A204.1 (cell line): ENCODE results near the gene CYLD.

Source experiments
- FAIRE-seq: peaks from 2 replicates; lab custom pipeline; 2012; peaks lifted over from hg19 to GRCh38; lab: Jason Lieb, UNC

CYLD gene

GRCh38 chr16:50820225-50820624, 78.3 kb downstream of the CYLD start:
- FAIRE-seq: no peak

DNA sequence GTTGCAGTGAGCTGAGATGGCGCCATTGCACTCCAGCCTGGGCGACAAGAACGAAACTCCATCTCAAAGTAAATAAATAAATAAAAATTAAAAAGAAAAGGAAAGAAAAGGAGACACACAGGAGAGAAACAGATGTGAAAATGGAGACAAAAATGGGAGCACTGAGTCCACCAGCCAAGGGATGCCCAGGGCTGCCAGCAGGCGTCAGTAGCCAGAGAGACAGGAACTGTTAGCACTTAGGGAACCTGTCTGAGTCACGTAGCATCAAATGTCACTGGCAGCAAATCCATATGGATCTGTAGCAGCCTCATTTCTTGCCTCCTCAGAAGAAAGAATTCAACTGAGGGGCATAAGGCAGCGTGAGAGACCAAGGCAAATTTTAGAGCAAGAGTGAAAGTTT, 79.7 kb downstream of the CYLD start:
- FAIRE-seq: no peak

- FAIRE-seq: no peak
Measured at GRCh38 chr16:50822671-50823070, 80.8 kb downstream of the CYLD start.

- no peak for FAIRE-seq
Measured at GRCh38 chr16:50826797-50827316, 85.0 kb downstream of the CYLD start.

DNA sequence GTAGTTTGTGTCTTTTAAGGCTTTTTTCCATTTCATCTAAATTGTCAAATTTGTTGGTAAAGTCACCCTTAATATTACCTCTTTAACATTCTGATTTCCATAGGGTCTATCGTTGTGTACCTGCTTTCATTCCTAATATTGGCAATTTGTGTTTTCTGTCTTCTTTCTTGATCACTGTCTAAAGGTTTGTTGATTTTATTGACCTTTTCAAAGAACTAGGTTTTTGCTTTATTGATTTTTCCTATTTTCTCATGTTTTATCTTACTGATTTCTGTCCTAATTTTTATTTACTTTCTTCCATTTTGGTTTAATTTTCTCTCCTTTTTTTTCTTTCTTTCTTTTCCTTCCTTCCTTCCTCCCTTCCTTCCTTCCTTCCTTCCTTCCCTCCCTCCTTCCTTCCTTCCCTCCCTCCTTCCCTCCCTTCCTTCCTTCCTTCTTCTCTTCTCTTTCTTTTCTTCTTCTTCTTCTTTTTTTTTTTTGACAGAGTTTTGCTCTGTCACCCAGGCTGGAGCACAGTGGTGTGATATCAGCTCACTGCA, 86.3 kb downstream of the CYLD start:
- no peak for FAIRE-seq

GRCh38 chr16:50830698-50831097, 88.8 kb downstream of the CYLD start:
- FAIRE-seq: no peak

- FAIRE-seq: no peak
Measured at GRCh38 chr16:50831751-50832150, 89.9 kb downstream of the CYLD start.

DNA sequence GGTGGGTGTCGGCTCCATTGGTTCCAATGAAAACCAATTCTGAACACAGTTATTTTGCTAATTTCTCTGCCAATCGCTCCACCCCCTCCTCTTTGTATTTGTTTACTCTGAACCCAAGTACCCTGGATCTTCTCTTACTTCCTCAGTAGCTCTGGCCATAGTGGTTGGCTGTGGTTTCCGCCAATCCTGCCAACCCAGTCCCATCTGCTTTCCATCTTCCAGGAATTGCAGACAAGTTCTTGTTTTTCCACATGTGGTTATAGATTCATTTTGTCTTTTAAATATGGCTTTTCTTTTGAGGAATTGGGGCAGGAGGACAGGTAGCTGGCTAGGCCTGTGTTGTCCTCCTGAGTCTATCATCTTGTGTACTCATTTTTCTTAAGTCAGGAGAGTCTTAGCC, 92.0 kb downstream of the CYLD start:
- no peak for FAIRE-seq

GRCh38 chr16:50834701-50835100, 92.8 kb downstream of the CYLD start:
- no peak for FAIRE-seq

GRCh38 chr16:50835358-50836060, 93.6 kb downstream of the CYLD start:
- no peak for FAIRE-seq

- FAIRE-seq: no peak
Measured at GRCh38 chr16:50836121-50836621, 94.3 kb downstream of the CYLD start.

DNA sequence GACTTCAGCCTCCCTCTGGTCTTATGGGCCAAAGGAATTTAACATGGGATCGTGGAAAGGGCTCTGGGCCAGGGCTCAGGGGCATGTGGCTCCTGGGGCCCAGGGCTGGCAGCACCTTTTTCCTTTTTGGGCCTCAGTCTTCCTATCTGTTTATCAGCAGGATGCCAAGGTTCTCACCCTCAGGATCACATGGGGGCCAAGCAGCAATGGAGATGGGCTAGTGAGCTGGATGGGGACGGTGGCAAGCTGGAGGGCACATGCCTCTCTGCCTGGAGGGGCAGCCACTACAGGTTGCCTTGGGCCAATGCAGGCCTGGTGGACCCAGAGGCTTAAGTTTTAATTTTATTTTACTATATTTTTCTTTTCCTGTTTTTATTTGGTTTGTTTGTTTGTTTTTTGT, 95.4 kb downstream of the CYLD start:
- no peak for FAIRE-seq

GRCh38 chr16:50838165-50838564, 96.3 kb downstream of the CYLD start:
- FAIRE-seq: no peak

DNA sequence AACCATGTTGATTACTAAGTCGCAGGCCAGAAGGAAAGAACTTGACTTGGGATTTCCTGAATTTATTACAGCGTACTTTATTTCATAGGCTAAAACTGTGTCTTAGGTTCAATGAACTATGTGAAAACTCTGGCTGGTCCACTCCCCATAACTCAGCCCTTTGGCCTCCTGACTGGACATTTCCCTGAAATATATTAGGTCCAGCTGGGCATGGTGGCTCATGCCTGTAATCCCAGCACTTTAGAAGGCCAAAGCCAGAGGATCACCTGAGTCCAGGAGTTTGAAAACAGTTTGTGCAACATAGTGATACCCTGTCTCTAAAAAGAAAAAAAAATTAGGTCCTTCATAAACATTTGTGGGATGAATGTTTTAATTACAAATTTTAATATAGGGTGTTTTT, 97.0 kb downstream of the CYLD start:
- no peak for FAIRE-seq

DNA sequence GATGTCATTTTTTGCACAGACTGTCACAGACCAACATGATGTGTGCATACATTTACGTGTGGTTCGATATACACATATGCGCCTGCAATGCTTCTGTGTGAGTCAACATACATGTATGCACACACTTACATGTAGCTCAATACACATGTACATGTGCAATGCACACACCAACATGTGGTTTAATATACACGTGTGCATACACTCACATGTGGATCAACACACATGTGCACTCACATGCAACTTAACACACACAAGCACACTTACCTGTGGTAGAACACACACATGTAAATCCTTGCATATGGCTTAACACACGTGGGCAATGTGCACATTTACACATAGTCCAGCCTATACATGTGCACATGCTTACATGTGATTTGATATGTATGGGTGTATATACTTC, 97.5 kb downstream of the CYLD start:
- no peak for FAIRE-seq

GRCh38 chr16:50839920-50840729, 98.2 kb downstream of the CYLD start:
- no peak for FAIRE-seq

DNA sequence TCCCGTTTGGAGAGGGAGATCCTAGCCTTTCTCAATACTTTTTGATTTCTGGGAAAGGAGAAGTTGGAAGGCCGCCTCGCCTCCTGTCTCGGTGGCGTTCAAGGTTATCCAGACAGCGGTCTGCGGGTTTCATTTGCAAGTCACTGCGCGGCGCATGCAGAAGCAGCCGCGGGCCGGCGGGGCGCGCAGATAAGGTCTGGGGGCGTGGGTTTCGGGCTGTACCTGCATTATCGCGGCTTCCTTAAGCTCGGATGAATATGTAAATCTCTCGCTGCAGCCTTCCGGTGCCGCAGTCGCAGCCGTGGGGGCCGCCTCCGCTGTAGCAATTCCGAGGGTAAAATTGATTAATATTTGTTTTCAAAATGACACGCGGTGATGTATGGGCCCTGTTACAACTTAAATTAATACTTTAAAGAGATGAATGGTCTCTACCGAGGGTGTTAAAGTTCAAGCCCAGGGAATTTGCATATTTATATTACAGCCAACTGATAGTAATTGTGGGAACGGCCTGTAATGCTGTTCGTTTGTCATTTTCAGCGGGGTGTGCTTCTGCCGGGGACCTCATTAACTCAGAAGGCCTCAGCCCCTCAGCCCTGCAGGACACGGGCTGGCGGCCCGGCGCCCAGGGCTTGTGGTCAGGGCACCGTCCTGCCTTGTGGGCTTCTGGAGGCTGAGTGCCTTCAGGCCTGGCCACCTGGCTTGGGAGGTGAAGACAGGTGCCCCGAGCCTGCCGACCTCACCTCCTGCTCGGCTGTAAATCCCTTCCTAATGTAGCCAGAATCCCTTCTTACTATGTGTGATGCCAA, 99.4 kb downstream of the CYLD start:
- FAIRE-seq: no peak

DNA sequence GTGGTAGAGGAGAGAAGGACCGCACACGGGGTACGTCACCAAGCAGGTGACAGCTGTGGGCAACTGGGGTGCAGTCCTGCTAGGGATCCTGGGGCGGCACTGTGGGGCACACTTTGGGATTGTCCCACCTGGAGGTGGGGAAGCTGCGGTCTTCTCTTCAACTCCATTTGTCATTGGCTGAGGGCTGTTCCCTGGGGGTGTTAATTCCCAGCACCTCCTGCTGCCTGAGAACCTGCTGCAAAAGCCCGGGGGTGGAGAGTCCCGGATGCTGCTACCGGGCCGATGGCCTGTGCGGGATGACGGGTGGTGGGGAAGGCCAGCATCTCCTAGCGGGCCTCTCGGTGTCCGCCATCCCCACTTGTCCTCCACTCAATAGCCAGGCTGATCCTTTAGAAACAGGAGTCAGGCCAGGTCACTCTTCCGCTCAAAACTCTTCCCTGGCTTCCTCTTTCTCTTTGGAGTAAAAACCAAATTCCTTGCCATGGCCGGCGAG, 100.2 kb downstream of the CYLD start:
- FAIRE-seq: no peak

DNA sequence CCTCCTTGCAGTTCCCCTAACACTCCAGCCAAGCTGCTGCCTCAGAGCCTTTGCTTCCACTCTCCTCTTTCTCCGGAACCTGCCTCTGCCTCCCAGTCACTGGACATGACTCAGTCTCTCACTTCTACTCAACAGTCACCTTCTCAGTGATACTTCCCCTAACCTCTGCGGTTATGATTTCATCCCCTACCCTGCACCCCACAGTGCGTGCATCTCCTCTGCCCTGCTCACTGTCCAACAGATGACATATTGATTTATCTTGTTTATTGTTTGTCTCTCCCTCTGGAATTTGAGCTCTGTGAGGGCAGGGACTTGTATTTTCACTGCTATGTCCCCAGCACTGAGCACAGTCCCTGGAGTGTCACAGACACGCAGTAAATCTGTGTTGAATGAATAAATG, 100.7 kb downstream of the CYLD start:
- no peak for FAIRE-seq

GRCh38 chr16:50844840-50845239, 103.0 kb downstream of the CYLD start:
- FAIRE-seq: no peak

DNA sequence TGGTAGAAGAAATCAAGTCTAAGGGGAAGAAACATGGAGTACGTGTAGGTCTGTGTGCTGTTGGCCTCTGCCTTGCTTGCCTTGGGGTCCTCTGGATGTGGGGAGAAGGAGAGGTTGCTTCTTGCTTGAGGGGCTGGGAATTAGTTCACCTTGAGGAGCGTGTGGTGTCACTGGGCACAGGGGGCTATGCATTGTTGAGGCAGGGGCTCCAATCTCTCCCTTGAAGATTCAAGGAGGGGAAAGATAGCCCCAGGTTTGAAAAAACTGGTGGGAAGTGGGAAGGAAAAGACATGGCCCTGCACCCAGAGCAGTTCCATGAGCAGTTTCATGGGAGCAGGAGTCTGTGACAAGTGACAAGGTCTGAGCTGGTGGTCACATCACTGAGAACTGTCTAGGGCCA, 103.4 kb downstream of the CYLD start:
- FAIRE-seq: no peak

GRCh38 chr16:50846511-50846910, 104.6 kb downstream of the CYLD start:
- FAIRE-seq: no peak
